B cell (primary cell): Measurements from ENCODE around the gene KPNA3. TPM values are rescaled to one million over a fixed set of nuclear protein-coding genes. Genes with fewer than 3 reads are reported as not detected.
A peak's percentile ranks its signal among the peaks of the same experiment; 100 is the strongest.

Experiments
- ATAC-seq: fragments of 200-7000 bp; cut with Tn5 transposase; one replicate; pipeline ENCODE4 v1.10.0; 2021; ENCODE audit warnings: low read depth, mild to moderate bottlenecking, moderate number of reproducible peaks, moderate library complexity
- CTCF ChIA-PET: fragments of 350-600 bp; sonication (Branson Sonifier 250); formaldehyde crosslinking; loops from one replicate; lab custom pipeline; 2021; ENCODE audit warnings: antibody characterized with exemption, inconsistent platforms; lab: Charles Lee
- POLR2A ChIA-PET: fragments of 350-600 bp; sonication (Branson Sonifier 250); formaldehyde crosslinking; loops from one replicate; lab custom pipeline; 2021; ENCODE audit warnings: antibody characterized with exemption; lab: Charles Lee
- DNase-seq: peaks from one replicate; pipeline ENCODE4 v3.0.0; 2013
- H2AFZ ChIP-seq: 2 replicates; pipeline ENCODE4 v1.6.1; 2012; ENCODE audit warnings: mild to moderate bottlenecking, low read depth, low read length; ENCODE audit not compliant: insufficient read depth, poor library complexity, severe bottlenecking
- H3K27ac ChIP-seq, 2 donors: 1 replicate in 1 of 2; 2 replicates in 1 of 2; pipeline ENCODE4 v1.5.1; 2012 to 2013; ENCODE audit warnings: low read length in 2 of 2, mild to moderate bottlenecking in 2 of 2, moderate library complexity in 1 of 2
- H3K27me3 ChIP-seq, 4 experiments: fragments of 200-600 bp in 1 of 4; sonication (generic) in 1 of 4; replicated peaks in 1 of 4; 1 replicate in 2 of 4; 2 replicates in 2 of 4; pipeline versions ENCODE4 v1.6.1 to v1.7.0; 2013 to 2016; ENCODE audit warnings: low read length in 3 of 4, mild to moderate bottlenecking in 2 of 4, mixed read lengths in 1 of 4, moderate library complexity in 1 of 4; ENCODE audit not compliant: insufficient read depth in 4 of 4, control insufficient read depth in 3 of 4; ENCODE audit errors: control extremely low read depth in 1 of 4
- H3K36me3 ChIP-seq, 2 experiments: replicated peaks in 1 of 2; 1 replicate in 1 of 2; 2 replicates in 1 of 2; pipeline versions ENCODE4 v1.6.1 to v1.7.1; 2013; ENCODE audit warnings: low read length in 1 of 2; ENCODE audit not compliant: insufficient read depth in 2 of 2, control insufficient read depth in 1 of 2; ENCODE audit errors: control extremely low read depth in 1 of 2, extremely low read depth in 1 of 2
- H3K4me1 ChIP-seq, 2 donors: fragments of 200-600 bp in 1 of 2; sonication (generic) in 1 of 2; 1 replicate in 1 of 2; 2 replicates in 1 of 2; pipeline versions ENCODE4 v1.5.1 to v1.6.1; 2013 to 2017; ENCODE audit warnings: low read length in 2 of 2; ENCODE audit not compliant: control insufficient read depth in 2 of 2, insufficient read depth in 2 of 2
- H3K4me2 ChIP-seq: replicated peaks from 2 replicates; pipeline ENCODE3; 2012; ENCODE audit warnings: mild to moderate bottlenecking, low read depth, low read length; ENCODE audit not compliant: poor library complexity, severe bottlenecking
- H3K4me3 ChIP-seq, 5 experiments: fragments of 200-600 bp in 1 of 5; sonication (generic) in 1 of 5; 1 replicate in 3 of 5; 2 replicates in 2 of 5; pipeline versions ENCODE4 v1.5.1 to v1.7.0; 2011 to 2016; ENCODE audit warnings: low read length in 4 of 5, mild to moderate bottlenecking in 4 of 5, low read depth in 2 of 5, control low read depth in 1 of 5, moderate library complexity in 1 of 5; ENCODE audit not compliant: insufficient read depth in 1 of 5; ENCODE audit errors: control extremely low read depth in 1 of 5, extremely low read depth in 1 of 5
- H3K79me2 ChIP-seq: fragments of 200-600 bp; sonication (generic); one replicate; pipeline ENCODE4 v1.6.0; 2016; ENCODE audit warnings: low read length; ENCODE audit not compliant: control insufficient read depth, insufficient read depth
- H3K9ac ChIP-seq: fragments of 200-600 bp; sonication (generic); 2 replicates; pipeline ENCODE4 v1.6.1; 2017; ENCODE audit warnings: mild to moderate bottlenecking, low read length, moderate library complexity
- H3K9me3 ChIP-seq, 3 donors: one replicate each; pipeline versions ENCODE4 v1.6.1 to v1.7.1; 2013; ENCODE audit warnings: low read length in 2 of 3; ENCODE audit not compliant: control insufficient read depth in 2 of 3, insufficient read depth in 1 of 3; ENCODE audit errors: control extremely low read depth in 1 of 3
- H4K20me1 ChIP-seq: 2 replicates; pipeline ENCODE4 v1.6.0; 2012; ENCODE audit warnings: mild to moderate bottlenecking, low read length; ENCODE audit not compliant: insufficient read depth, control insufficient read depth, poor library complexity, severe bottlenecking
- H3K27ac Mint-ChIP-seq: one replicate; pipeline ENCODE4 v1.8.0; 2021; ENCODE audit warnings: mixed read lengths
- H3K27me3 Mint-ChIP-seq: one replicate; pipeline ENCODE4 v1.8.0; 2021; ENCODE audit warnings: mixed read lengths
- H3K4me1 Mint-ChIP-seq: one replicate; pipeline ENCODE4 v1.8.0; 2021; ENCODE audit warnings: mixed read lengths
- H3K4me3 Mint-ChIP-seq: one replicate; pipeline ENCODE4 v1.8.0; 2021; ENCODE audit warnings: mixed read lengths
- H3K9me3 Mint-ChIP-seq: one replicate; pipeline ENCODE4 v1.8.0; 2022; ENCODE audit warnings: mixed read lengths; ENCODE audit not compliant: insufficient read depth
- CTCF ChIP-seq: fragments of 200-600 bp; IDR thresholded peaks from one replicate; pipeline ENCODE4 v1.8.0; 2022; ENCODE audit warnings: antibody characterized with exemption, mild to moderate bottlenecking
- EZH2 ChIP-seq: IDR thresholded peaks from 2 replicates; pipeline ENCODE4 v1.6.1; 2012; ENCODE audit warnings: borderline replicate concordance, low read depth, mild to moderate bottlenecking, moderate library complexity, low read length; ENCODE audit not compliant: insufficient read depth, poor library complexity, severe bottlenecking
- WGBS: methylation state at CpG from one replicate; pipeline ENCODE4 v1.1.5; 2013; ENCODE audit warnings: missing lambda C conversion rate; ENCODE audit not compliant: insufficient coverage; 5-methylcytosine and 5-hydroxymethylcytosine counted together
- intact Hi-C: fragments of 100-400 bp; cut with micrococcal nuclease; formaldehyde crosslinking; loops from one replicate; pipeline ENCODE4 v1.10.0; 2022
- polyA plus RNA-seq: library from polyadenylated mRNA; depleted of rRNA; stranded (reverse); fragments of >200 nt; gene quantifications from 2 replicates; pipeline ENCODE4 v1.2.3, GENCODE V29; 2012
- total RNA-seq, 2 donors: library from RNA; stranded (reverse); fragments of 120-200 nt in 1 of 2; gene quantifications; 1 replicate in 1 of 2; 2 replicates in 1 of 2; pipeline versions ENCODE4 v1.2.3 to v1.2.4, GENCODE V29; 2013 to 2022

The KPNA3 gene
- total and polyA plus RNA-seq, 2 donors (not counting 1 experiment from before 2014, with no cell fraction given): 7.8 to 19.7 TPM

- no peak for ATAC-seq
- no peaks in the 10 kb centered on the region for H3K9me3 Mint-ChIP-seq
- Histone ChIP-seq H3K27me3 (no peaks in the 10 kb centered on the region), H3K79me2 (peaks cover 4% of the 10 kb centered on the region), H3K36me3 (peaks cover 0 to 4% of the 10 kb centered on the region in 2 experiments), H3K4me2 (peak overlapping the region; percentile 82), H3K9ac (peak overlapping the region; percentile 90), H4K20me1 (no peaks in the 10 kb centered on the region), H2AFZ (peak overlapping the region; percentile 97), H3K4me3 (peak overlapping the region; percentile 56 to 82 (median 78)), H3K4me1 (peaks cover 9 to 13% of the 10 kb centered on the region in 2 donors), H3K9me3 (no peaks in the 10 kb centered on the region), H3K27ac (no peak overlapping the region)
- POLR2A ChIA-PET: interaction anchor here (0.7 to 1.2 kb wide), 4 partner anchors 16 to 103 kb away, joined by 4 to 12 read pairs (median 6); no protein-coding TSS in a partner anchor
- H3K4me1 Mint-ChIP-seq: peaks cover 26% of the 10 kb centered on the region
- H3K27me3 Mint-ChIP-seq: no peaks in the 10 kb centered on the region
- peak overlapping the region; percentile 42 for H3K27ac Mint-ChIP-seq
- peak overlapping the region; percentile 88 for H3K4me3 Mint-ChIP-seq
- WGBS: 0% methylated on average over 3 of the region's 17 CpGs
- DNase-seq: peak; percentile 40
- TF ChIP-seq EZH2: no peak
- no peak for TF ChIP-seq CTCF
- CTCF ChIA-PET: interaction anchor here (0.6 to 1.1 kb wide), 4 partner anchors 8 to 812 kb away, joined by 3 to 7 read pairs (median 4); partner anchors contain the start of gene KPNA3
- intact Hi-C loops: loop anchor here (1.0 to 5.0 kb wide), 3 partner anchors 48 to 105 kb away; partner anchors contain the start of genes ARL11 and RCBTB1
These were observed 102.1 kb downstream of the KPNA3 start for GRCh38 chr13:49690133-49690994.

- 89% methylated on average over 3 of the region's 6 CpGs for WGBS
- Mint-ChIP-seq H3K4me3 (no peak overlapping the region), H3K9me3 (no peaks in the 10 kb centered on the region), H3K4me1 (peaks cover 8% of the 10 kb centered on the region), H3K27ac (no peak overlapping the region), H3K27me3 (no peaks in the 10 kb centered on the region)
- intact Hi-C loops: no loop called here
- H3K4me2 ChIP-seq: no peak overlapping the region
- H3K9me3 ChIP-seq: no peaks in the 10 kb centered on the region
- DNase-seq (no peak), ATAC-seq (no peak)
- H3K36me3 ChIP-seq: peaks cover 0 to 4% of the 10 kb centered on the region in 2 experiments
- H3K9ac ChIP-seq: no peak overlapping the region
- ChIA-PET CTCF (no interaction called here), POLR2A (no interaction called here)
- peaks cover 4% of the 10 kb centered on the region for H3K79me2 ChIP-seq
- H3K27me3 ChIP-seq: no peaks in the 10 kb centered on the region
- no peaks in the 10 kb centered on the region for H4K20me1 ChIP-seq
- H2AFZ ChIP-seq: no peak overlapping the region
- no peak overlapping the region for H3K27ac ChIP-seq
- H3K4me1 ChIP-seq: no peaks in the 10 kb centered on the region
- TF ChIP-seq CTCF (no peak), EZH2 (no peak)
- no peak overlapping the region for H3K4me3 ChIP-seq
These were observed 109.0 kb downstream of the KPNA3 start for GRCh38 chr13:49683489-49683888.
